ENCODE data around the gene FPGS. TPM values are rescaled to one million over a fixed set of nuclear protein-coding genes. Genes with fewer than 3 reads are reported as not detected.

The FPGS gene
- total RNA-seq, 1 donor from 2014 or later: 65.1 TPM

GRCh38 chr9:127863191-127863621 lies 60.5 kb downstream of the FPGS start:
- TF ChIP-seq CTCF (IDR thresholded peaks at IDR 0.05): no peak
- DNase-seq (ENCODE audit: extremely low spot score, unreplicated experiment): no peak
- H3K9me3 Mint-ChIP-seq (ENCODE audit: unreplicated experiment): no peaks in the 10 kb centered on the region
- peaks cover 9% of the 10 kb centered on the region for H3K36me3 Mint-ChIP-seq (ENCODE audit: unreplicated experiment)
- H3K27ac Mint-ChIP-seq (ENCODE audit: unreplicated experiment): no peak overlapping the region
- peaks cover 14% of the 10 kb centered on the region for H3K4me1 Mint-ChIP-seq (ENCODE audit: unreplicated experiment)
- no peaks in the 10 kb centered on the region for H3K27me3 Mint-ChIP-seq (ENCODE audit: unreplicated experiment)
- H3K4me3 Mint-ChIP-seq (ENCODE audit: unreplicated experiment): no peak overlapping the region

Small RNA genes within 50 kb of the gene (microRNA-seq; reads per million reads assigned to microRNA genes)
- not detected for gene MIR2861 (ENCODE audit: unreplicated experiment)
- gene MIR3960 (ENCODE audit: unreplicated experiment): not detected

Other genes with a start within 250 kb of the FPGS start
- 44.9 and 46.5 TPM in 2 replicates for gene STXBP1, start 190.6 kb upstream of the FPGS start, total RNA-seq
- 0.24 TPM in 1 of 2 replicates, not detected in the other for gene CFAP157, start 95.9 kb upstream of the FPGS start, total RNA-seq
- gene PTRH1, start 87.2 kb upstream of the FPGS start, total RNA-seq: 10.6 and 10.7 TPM in 2 replicates
- not detected in 2 replicates for gene TTC16, start 86.8 kb upstream of the FPGS start, total RNA-seq
- gene TOR2A, start 67.6 kb upstream of the FPGS start, total RNA-seq: 9.3 and 11.5 TPM in 2 replicates
- 19.3 and 20.4 TPM in 2 replicates for gene SH2D3C, start 24.2 kb upstream of the FPGS start, total RNA-seq
- 78.0 and 78.5 TPM in 2 replicates for gene CDK9, start 16.8 kb upstream of the FPGS start, total RNA-seq
- 140 and 143 TPM in 2 replicates for gene ENG, start 51.8 kb downstream of the FPGS start, total RNA-seq
- gene AK1, start 74.8 kb downstream of the FPGS start, total RNA-seq: 57.6 and 65.8 TPM in 2 replicates
- 73.4 and 77.0 TPM in 2 replicates for gene ST6GALNAC6, start 96.7 kb downstream of the FPGS start, total RNA-seq
- gene ST6GALNAC4, start 114.2 kb downstream of the FPGS start, total RNA-seq: 21.4 and 25.1 TPM in 2 replicates
- 2.6 and 2.9 TPM in 2 replicates for gene PIP5KL1, start 127.9 kb downstream of the FPGS start, total RNA-seq
- 29.2 and 31.6 TPM in 2 replicates for gene DPM2, start 135.0 kb downstream of the FPGS start, total RNA-seq
- 39.4 and 41.4 TPM in 2 replicates for gene EEIG1, start 178.1 kb downstream of the FPGS start, total RNA-seq